Effector memory CD4-positive, alpha-beta T cell (primary cell): ENCODE data around the gene DNAJC3.

Source experiments
- DNase-seq, 3 donors: peaks; one replicate each; pipeline ENCODE4 v3.0.0-alpha.2; 2020
- H3K27ac ChIP-seq: 2 replicates; pipeline ENCODE4 v1.7.0; 2013; ENCODE audit warnings: mild to moderate bottlenecking, low read length, moderate library complexity; ENCODE audit not compliant: insufficient read depth, poor library complexity, severe bottlenecking
- H3K27me3 ChIP-seq: replicated peaks from 2 replicates; pipeline ENCODE4 v1.7.0; 2013; ENCODE audit warnings: mild to moderate bottlenecking, low read length; ENCODE audit not compliant: insufficient read depth, control insufficient read depth, poor library complexity, severe bottlenecking
- H3K36me3 ChIP-seq: 2 replicates; pipeline ENCODE4 v1.7.0; 2013; ENCODE audit warnings: mild to moderate bottlenecking, low read length, moderate library complexity; ENCODE audit not compliant: control insufficient read depth, insufficient read depth
- H3K4me1 ChIP-seq: 2 replicates; pipeline ENCODE4 v1.7.0; 2013; ENCODE audit warnings: low read length, mild to moderate bottlenecking; ENCODE audit not compliant: control insufficient read depth, insufficient read depth, poor library complexity, severe bottlenecking
- H3K4me3 ChIP-seq: 2 replicates; pipeline ENCODE4 v1.7.0; 2013; ENCODE audit warnings: low read length, low read depth, mild to moderate bottlenecking; ENCODE audit not compliant: insufficient read depth, poor library complexity, severe bottlenecking
- H3K9me3 ChIP-seq: 2 replicates; pipeline ENCODE4 v1.7.0; 2013; ENCODE audit warnings: mild to moderate bottlenecking, low read length, moderate library complexity; ENCODE audit not compliant: control insufficient read depth
- total RNA-seq, 3 donors: gene quantifications; one replicate each; lab custom pipeline; 2026; lab: John Stamatoyannopoulos, UW

Gene DNAJC3, protein sequence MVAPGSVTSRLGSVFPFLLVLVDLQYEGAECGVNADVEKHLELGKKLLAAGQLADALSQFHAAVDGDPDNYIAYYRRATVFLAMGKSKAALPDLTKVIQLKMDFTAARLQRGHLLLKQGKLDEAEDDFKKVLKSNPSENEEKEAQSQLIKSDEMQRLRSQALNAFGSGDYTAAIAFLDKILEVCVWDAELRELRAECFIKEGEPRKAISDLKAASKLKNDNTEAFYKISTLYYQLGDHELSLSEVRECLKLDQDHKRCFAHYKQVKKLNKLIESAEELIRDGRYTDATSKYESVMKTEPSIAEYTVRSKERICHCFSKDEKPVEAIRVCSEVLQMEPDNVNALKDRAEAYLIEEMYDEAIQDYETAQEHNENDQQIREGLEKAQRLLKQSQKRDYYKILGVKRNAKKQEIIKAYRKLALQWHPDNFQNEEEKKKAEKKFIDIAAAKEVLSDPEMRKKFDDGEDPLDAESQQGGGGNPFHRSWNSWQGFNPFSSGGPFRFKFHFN
- 70.5 to 88.9 (median 87.0) reads per million in 3 donors for total RNA-seq

DNA sequence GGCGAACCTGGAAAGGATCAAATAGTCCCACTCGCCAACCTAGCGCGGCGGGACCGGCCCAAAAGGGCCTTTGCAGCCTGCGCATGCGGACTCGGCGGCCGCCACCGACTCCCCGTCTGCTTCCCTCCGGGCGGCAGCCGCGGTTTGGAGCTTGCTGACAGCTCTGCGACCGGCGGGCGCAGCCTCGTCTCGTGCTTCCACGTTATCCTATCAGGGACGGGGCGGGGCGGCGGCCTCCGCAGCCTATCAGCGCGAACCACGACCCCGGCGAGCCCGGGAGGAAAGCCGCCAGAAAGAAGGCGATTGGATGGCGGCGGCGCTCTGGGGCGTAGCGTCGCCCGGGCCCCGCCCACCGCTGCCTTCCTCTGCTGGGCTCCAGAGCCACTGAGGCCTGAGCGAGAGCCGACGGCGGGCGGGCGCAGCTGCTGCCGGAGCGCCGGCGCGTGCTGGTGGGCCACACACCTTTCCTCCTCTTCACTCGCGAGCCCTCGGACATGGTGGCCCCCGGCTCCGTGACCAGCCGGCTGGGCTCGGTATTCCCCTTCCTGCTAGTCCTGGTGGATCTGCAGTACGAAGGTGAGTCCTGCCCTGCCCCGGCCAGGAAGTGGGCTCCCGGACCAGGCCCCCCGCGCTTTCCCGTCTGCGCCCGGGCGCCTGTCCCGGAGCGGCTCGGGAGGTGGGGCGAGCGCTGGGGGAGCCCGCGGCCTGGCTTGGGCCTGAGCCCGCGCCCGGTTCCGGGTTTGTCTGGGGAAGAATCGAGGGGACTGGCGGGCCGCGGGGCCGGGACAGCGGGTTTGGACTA lies at the start of gene DNAJC3:
DNAJC3 (plus strand) TSS at position 378 of the 802 bp plus-strand sequence; CDS start at position 495, 117 bp downstream.
- Histone ChIP-seq H3K4me1 (peaks cover 16% of the 10 kb centered on the region), H3K27ac (peak within 1 kb of the TSS; percentile 75), H3K36me3 (no peaks in the 10 kb centered on the region), H3K27me3 (no peaks in the 10 kb centered on the region), H3K4me3 (peak within 1 kb of the TSS; percentile 92), H3K9me3 (no peaks in the 10 kb centered on the region)
- peak; percentile 96 to 98 (median 97) for DNase-seq

DNA sequence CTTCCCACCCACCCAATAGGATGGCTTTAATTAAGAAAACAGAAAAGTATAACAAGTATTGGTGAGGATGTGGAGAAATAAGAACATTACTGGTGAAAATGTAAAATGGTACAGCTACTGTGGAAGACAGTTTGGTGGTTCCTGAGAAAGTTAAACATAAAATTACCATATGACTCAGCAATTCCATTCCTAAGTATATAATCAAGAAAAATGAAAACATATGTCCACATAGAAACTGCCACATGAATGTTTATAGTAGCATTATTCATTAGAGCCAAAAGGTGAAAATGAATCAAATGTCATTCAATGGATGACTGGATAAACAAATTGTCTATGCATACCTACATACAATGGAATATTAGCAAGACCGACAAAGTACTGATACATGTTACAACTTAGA lies 49.3 kb upstream of the DNAJC3 start:
- H3K27me3 ChIP-seq: no peaks in the 10 kb centered on the region
- no peaks in the 10 kb centered on the region for H3K9me3 ChIP-seq
- no peak overlapping the region for H3K27ac ChIP-seq
- H3K4me3 ChIP-seq: no peak overlapping the region
- no peaks in the 10 kb centered on the region for H3K4me1 ChIP-seq
- DNase-seq: no peak
- H3K36me3 ChIP-seq: no peaks in the 10 kb centered on the region

DNA sequence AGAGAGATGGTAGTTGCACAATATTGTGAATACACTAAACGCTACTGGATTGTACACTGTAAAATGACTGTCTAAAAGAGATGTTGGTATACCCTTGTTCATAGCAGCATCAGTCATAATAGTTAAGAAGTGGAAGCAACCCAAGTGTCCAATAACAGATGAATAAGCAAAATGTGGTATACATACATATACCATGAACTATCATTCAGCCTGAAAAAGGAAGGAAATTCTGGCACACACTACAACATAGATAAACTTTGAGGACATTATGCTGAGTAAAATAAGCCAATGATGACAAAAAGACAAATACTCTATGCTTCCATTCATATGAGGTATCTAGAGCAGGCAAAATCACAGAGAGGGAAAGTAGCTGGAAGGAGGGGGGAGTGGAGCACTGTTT lies 48.5 kb upstream of the DNAJC3 start:
- no peaks in the 10 kb centered on the region for H3K4me1 ChIP-seq
- H3K9me3 ChIP-seq: no peaks in the 10 kb centered on the region
- H3K36me3 ChIP-seq: no peaks in the 10 kb centered on the region
- DNase-seq: no peak
- no peak overlapping the region for H3K27ac ChIP-seq
- no peaks in the 10 kb centered on the region for H3K27me3 ChIP-seq
- H3K4me3 ChIP-seq: no peak overlapping the region

DNA sequence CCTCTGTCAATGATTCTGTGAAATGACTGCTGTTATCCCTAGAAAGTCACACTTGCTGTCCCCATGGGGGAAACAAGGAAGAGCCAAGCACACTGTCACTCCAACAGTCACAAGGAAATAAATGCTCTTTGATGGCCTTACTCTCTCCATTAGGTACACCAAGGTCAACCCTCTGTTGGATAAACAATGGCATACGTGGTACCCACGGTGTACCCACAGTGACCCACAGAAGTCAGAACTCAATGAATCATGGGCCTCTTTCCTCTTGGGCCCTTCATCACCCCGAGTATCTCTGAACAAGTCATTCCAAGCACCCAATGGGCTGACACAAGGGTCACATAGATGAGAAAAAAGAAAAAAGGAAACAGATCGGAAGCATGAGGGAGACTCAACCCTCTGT lies 47.9 kb upstream of the DNAJC3 start:
- no peaks in the 10 kb centered on the region for H3K9me3 ChIP-seq
- H3K4me3 ChIP-seq: no peak overlapping the region
- H3K36me3 ChIP-seq: no peaks in the 10 kb centered on the region
- H3K27me3 ChIP-seq: no peaks in the 10 kb centered on the region
- no peak overlapping the region for H3K27ac ChIP-seq
- no peak for DNase-seq
- no peaks in the 10 kb centered on the region for H3K4me1 ChIP-seq

DNA sequence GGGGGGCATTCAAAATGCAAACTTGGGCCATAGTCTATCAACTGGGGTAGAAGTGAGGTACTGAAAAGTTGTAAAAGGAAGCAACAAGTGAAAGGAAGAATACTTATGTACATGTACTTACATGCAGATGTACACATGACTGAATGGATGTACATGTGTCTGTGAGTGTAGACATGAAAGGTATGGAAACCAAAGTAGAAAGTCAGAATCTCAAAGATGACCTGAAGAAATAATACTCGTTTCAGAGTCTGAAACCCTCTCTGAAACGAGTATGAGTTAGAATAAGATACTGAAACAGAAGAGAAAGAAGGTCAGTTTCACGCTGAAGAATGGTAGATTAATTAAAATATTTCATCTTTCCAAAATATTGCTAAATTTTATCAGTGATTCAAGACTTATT lies 46.3 kb upstream of the DNAJC3 start:
- Histone ChIP-seq H3K27ac (no peak overlapping the region), H3K9me3 (no peaks in the 10 kb centered on the region), H3K36me3 (no peaks in the 10 kb centered on the region), H3K4me3 (no peak overlapping the region), H3K27me3 (no peaks in the 10 kb centered on the region), H3K4me1 (no peaks in the 10 kb centered on the region)
- DNase-seq: no peak

DNA sequence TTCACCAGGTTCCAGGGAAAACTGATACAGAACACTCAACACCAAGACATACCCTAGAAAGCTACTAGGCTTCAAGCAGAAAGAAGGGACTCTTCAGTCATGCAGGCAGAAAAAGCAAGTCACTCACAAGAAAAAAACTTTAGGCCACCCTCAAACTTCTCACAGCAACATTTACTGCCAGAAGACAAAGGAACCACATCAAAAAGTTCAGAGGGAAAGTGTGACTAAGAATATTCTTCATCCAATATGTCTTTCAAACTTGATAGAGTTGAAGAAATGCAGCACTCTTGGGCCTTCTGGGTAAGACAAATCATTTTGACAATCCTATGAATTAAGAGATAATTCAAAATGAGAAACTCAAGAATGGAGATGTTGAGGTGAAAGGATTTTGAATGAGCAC lies 40.1 kb upstream of the DNAJC3 start:
- Histone ChIP-seq H3K4me3 (no peak overlapping the region), H3K36me3 (no peaks in the 10 kb centered on the region), H3K27me3 (peaks cover 5% of the 10 kb centered on the region), H3K9me3 (no peaks in the 10 kb centered on the region), H3K27ac (no peak overlapping the region), H3K4me1 (no peaks in the 10 kb centered on the region)
- no peak for DNase-seq

DNA sequence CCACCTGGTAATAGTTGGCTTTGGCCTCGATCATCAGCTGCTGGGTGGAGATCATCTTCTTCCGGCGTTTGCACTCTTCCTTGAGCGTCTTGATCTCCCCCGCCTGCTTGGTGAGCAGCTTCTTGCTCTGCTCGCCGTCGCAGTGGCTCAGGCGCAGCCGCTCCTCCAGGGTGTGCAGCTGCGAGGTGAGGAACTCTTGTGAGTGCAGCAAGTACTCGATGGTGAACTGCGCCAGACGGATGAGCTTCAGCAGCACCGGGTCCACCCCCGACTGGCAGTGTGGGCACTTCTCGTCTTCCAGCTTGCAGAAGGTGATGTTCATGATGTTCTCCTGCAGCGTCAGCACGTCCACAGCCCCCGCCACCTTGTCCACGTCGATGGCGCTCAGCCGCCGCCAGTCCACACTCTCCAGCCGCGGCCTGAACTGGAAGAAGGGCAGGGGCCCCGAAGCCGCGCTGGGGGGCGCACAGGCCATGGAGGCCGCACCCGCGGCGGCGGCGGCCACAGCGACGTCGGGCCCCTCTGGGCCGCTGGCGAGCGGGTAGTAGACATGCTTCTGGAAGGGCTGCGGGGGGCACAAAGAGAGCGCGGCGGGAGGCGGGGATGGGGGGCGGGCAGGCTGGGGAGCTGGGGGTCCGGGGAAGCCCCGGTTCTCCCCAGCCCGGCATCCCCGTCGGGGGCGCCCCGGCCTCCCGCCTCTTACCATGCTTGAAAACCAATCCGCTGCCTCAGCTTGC lies 35.5 kb upstream of the DNAJC3 start:
- Histone ChIP-seq H3K36me3 (no peaks in the 10 kb centered on the region), H3K27ac (no peak overlapping the region), H3K4me1 (peaks cover 10% of the 10 kb centered on the region), H3K9me3 (no peaks in the 10 kb centered on the region), H3K27me3 (peaks cover 19% of the 10 kb centered on the region), H3K4me3 (no peak overlapping the region)
- no peak for DNase-seq

DNA sequence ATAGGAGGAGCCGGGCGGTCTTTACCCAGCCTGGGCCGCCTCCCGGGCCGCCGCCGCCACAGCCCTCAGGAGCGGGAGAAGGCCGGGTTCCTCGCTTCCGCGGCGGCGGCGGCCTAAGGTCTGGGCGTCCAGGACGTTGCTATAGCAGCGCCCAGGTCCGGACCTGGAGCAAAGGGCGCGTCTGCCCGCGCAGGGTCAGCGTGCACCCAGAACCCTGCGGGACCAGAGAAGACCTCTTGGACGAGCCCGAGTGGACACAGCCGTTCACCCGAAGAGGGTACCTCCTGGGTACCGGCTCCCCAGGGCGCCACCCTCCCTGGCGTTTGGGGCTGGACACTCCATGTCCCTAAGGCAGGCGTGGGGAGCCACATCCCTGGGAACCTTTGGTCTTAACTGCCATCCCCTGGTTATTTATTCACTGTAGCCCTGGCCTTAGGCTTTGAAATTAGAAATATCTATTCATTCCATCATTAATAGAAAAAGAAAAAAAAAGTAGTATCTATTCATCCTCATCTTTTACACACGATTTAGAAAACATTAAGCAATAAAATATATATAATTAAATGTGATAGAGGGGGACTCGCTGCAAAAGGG lies 34.8 kb upstream of the DNAJC3 start:
- no peaks in the 10 kb centered on the region for H3K9me3 ChIP-seq
- DNase-seq: no peak
- no peak overlapping the region for H3K4me3 ChIP-seq
- H3K36me3 ChIP-seq: no peaks in the 10 kb centered on the region
- H3K4me1 ChIP-seq: peaks cover 10% of the 10 kb centered on the region
- no peak overlapping the region for H3K27ac ChIP-seq
- H3K27me3 ChIP-seq: peaks cover 19% of the 10 kb centered on the region

DNA sequence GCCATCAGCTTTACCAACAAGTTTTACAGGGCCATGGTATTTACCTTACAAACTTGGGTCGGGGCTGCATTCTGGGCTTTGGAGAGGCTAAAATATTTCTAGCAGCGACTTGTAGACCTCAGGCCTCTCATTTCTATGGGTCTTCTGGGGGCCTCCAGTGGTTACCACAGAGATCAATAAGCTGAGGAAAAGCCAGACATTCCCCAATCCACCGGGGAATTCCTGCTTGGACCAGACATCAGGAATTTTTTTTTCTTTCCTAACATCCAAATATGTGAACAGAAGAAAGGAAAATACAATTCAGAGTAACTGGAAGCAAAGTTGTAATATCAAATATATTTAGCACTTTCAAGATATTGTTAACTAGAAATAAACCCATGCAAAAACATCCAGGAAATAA lies 33.9 kb upstream of the DNAJC3 start:
- Histone ChIP-seq H3K9me3 (no peaks in the 10 kb centered on the region), H3K27ac (no peak overlapping the region), H3K4me3 (no peak overlapping the region), H3K4me1 (peaks cover 10% of the 10 kb centered on the region), H3K36me3 (no peaks in the 10 kb centered on the region), H3K27me3 (peaks cover 19% of the 10 kb centered on the region)
- DNase-seq: no peak
